ENCODE measurements around the gene CDH20. TPM values are rescaled to one million over a fixed set of nuclear protein-coding genes. Genes with fewer than 3 reads are reported as not detected.

Gene CDH20
- total and polyA plus RNA-seq, 2 experiments from 2014 or later: not detected

DNA sequence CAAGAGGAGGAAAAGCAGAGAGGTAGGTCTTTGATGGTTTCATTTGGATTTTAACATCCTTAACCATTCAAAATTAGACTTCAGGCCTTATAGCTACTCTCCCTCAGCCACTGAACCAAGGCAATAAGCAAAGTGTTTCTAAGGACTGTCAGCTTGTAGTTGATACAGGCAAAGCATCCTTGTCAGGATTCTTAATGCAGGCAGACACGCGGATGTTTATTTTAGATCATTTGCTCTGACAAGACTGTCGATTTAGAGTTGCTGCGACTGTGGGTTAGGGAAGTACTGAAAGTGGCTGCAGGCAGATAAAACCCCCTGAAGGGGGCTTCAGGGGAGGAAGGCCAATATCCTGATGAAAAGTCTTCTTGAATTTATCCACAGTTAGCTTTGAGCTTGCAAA lies 46.6 kb downstream of the CDH20 start:
- no peak for DNase-seq (ENCODE audit: low read depth in 1 of 2, low spot score in 1 of 2)
- TF ChIP-seq CTCF (IDR thresholded peaks at IDR 0.05; ENCODE audit: low read depth, low read length): no peak
- no peaks in the 10 kb centered on the region for H3K9me3 ChIP-seq (ENCODE audit: low read depth)
- peaks cover 4% of the 10 kb centered on the region for H3K4me1 ChIP-seq (ENCODE audit: low read depth)
- H3K36me3 ChIP-seq: no peaks in the 10 kb centered on the region
- no peak overlapping the region for H3K27ac ChIP-seq
- H3K27me3 ChIP-seq: no peaks in the 10 kb centered on the region
- H3K4me3 ChIP-seq: no peak overlapping the region

- no peaks in the 10 kb centered on the region for H3K4me1 ChIP-seq (ENCODE audit: low read depth)
- H3K27ac ChIP-seq: no peak overlapping the region
- H3K9me3 ChIP-seq (ENCODE audit: low read depth): no peaks in the 10 kb centered on the region
- H3K36me3 ChIP-seq: no peaks in the 10 kb centered on the region
- TF ChIP-seq CTCF (IDR thresholded peaks at IDR 0.05; ENCODE audit: low read depth, low read length): no peak
- H3K27me3 ChIP-seq: no peaks in the 10 kb centered on the region
- no peak overlapping the region for H3K4me3 ChIP-seq
- DNase-seq (ENCODE audit: low read depth in 1 of 2, low spot score in 1 of 2): peak in 1 of 2 donors; percentile 49
Observed at GRCh38 chr18:61388010-61388409, 54.8 kb downstream of the CDH20 start.

DNA sequence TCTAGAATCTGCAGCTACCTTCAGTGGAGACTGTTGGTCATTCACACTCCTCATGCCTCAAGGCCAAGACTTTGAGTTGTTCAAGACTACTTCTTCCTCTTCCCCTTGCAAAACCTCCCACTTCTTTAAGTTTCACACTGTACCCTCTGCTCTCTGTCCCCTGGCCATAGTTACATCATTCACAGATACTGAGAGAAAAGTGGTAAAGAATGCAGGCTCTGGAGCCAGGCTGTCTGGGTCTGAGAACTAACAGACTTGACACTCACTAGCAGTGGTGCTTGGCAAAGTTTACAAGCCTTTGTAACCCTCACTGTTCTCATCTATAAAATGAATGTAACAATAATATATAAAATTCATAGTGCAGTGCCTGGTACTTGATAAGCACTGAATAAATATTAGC lies 61.8 kb downstream of the CDH20 start:
- no peak for TF ChIP-seq CTCF (IDR thresholded peaks at IDR 0.05; ENCODE audit: low read depth, low read length)
- Histone ChIP-seq H3K9me3 (ENCODE audit: low read depth) (no peaks in the 10 kb centered on the region), H3K4me3 (no peak overlapping the region), H3K4me1 (ENCODE audit: low read depth) (peaks cover 12% of the 10 kb centered on the region), H3K36me3 (no peaks in the 10 kb centered on the region), H3K27me3 (no peaks in the 10 kb centered on the region), H3K27ac (no peak overlapping the region)
- peak in 1 of 2 donors; percentile 35 for DNase-seq (ENCODE audit: low read depth in 1 of 2, low spot score in 1 of 2)

- no peak for TF ChIP-seq CTCF (IDR thresholded peaks at IDR 0.05; ENCODE audit: low read depth, low read length)
- Histone ChIP-seq H3K4me1 (ENCODE audit: low read depth) (peaks cover 14% of the 10 kb centered on the region), H3K4me3 (no peak overlapping the region), H3K27me3 (no peaks in the 10 kb centered on the region), H3K36me3 (no peaks in the 10 kb centered on the region), H3K9me3 (ENCODE audit: low read depth) (no peaks in the 10 kb centered on the region), H3K27ac (no peak overlapping the region)
- DNase-seq (ENCODE audit: low read depth in 1 of 2, low spot score in 1 of 2): no peak
Observed at GRCh38 chr18:61397222-61397621, 64.0 kb downstream of the CDH20 start.

- no peak for TF ChIP-seq CTCF (IDR thresholded peaks at IDR 0.05; ENCODE audit: low read depth, low read length)
- H3K36me3 ChIP-seq: no peaks in the 10 kb centered on the region
- H3K9me3 ChIP-seq (ENCODE audit: low read depth): no peaks in the 10 kb centered on the region
- no peaks in the 10 kb centered on the region for H3K27me3 ChIP-seq
- H3K4me3 ChIP-seq: no peak overlapping the region
- no peak overlapping the region for H3K27ac ChIP-seq
- DNase-seq (ENCODE audit: low read depth in 1 of 2, low spot score in 1 of 2): peak in 1 of 2 donors; percentile 51
- H3K4me1 ChIP-seq (ENCODE audit: low read depth): peaks cover 14% of the 10 kb centered on the region
Observed at GRCh38 chr18:61398961-61399705, 65.9 kb downstream of the CDH20 start.

Measured in cardiac muscle cell (in vitro differentiated cells and primary cell).